GM11168 (cell line): ENCODE results near the gene LEKR1.
"Not testable (repeated sequence)": the region's sequence is repeated elsewhere in the genome, so short reads cannot be mapped to it uniquely, and the experiment has no call there.

Experiments used
- in situ Hi-C: fragments of 300-500 bp; cut with MboI; formaldehyde crosslinking; loops from one replicate; pipeline ENCODE4 v1.12.0; 2022; ENCODE audit warnings: low sequenced_read_pairs; ENCODE audit not compliant: unreplicated experiment

LEKR1 gene

GRCh38 chr3:156888176-156888575 lies 62.0 kb downstream of the LEKR1 start:
- in situ Hi-C loops = no loop called here

GRCh38 chr3:156888576-156888975 lies 62.4 kb downstream of the LEKR1 start:
- in situ Hi-C loops = no loop called here

- in situ Hi-C loops = no loop called here
Observed at GRCh38 chr3:156892701-156893100, 66.5 kb downstream of the LEKR1 start.

GRCh38 chr3:156895374-156895773 lies 69.2 kb downstream of the LEKR1 start:
- in situ Hi-C loops = not testable (repeated sequence)

GRCh38 chr3:156897851-156898250 lies 71.7 kb downstream of the LEKR1 start:
- in situ Hi-C loops = not testable (repeated sequence)

GRCh38 chr3:156898296-156898880 lies 72.2 kb downstream of the LEKR1 start:
- in situ Hi-C loops = no loop called here

- in situ Hi-C loops = no loop called here
Observed at GRCh38 chr3:156899951-156900350, 73.8 kb downstream of the LEKR1 start.

- in situ Hi-C loops = no loop called here
Observed at GRCh38 chr3:156902916-156903315, 76.8 kb downstream of the LEKR1 start.

- in situ Hi-C loops = no loop called here
Observed at GRCh38 chr3:156906275-156906674, 80.1 kb downstream of the LEKR1 start.

- in situ Hi-C loops = no loop called here
Observed at GRCh38 chr3:156908398-156908797, 82.2 kb downstream of the LEKR1 start.

- in situ Hi-C loops = no loop called here
Observed at GRCh38 chr3:156910022-156910421, 83.9 kb downstream of the LEKR1 start.

GRCh38 chr3:156910831-156911230 lies 84.7 kb downstream of the LEKR1 start:
- in situ Hi-C loops = not testable (repeated sequence)

GRCh38 chr3:156914300-156914699 lies 88.1 kb downstream of the LEKR1 start:
- in situ Hi-C loops = not testable (repeated sequence)

GRCh38 chr3:156915372-156915771 lies 89.2 kb downstream of the LEKR1 start:
- in situ Hi-C loops = no loop called here

- in situ Hi-C loops = no loop called here
Observed at GRCh38 chr3:156918746-156919145, 92.6 kb downstream of the LEKR1 start.

- in situ Hi-C loops = no loop called here
Observed at GRCh38 chr3:156919818-156920217, 93.7 kb downstream of the LEKR1 start.

GRCh38 chr3:156920399-156920798 lies 94.2 kb downstream of the LEKR1 start:
- in situ Hi-C loops = no loop called here

- in situ Hi-C loops = no loop called here
Observed at GRCh38 chr3:156923349-156923748, 97.2 kb downstream of the LEKR1 start.

- in situ Hi-C loops = no loop called here
Observed at GRCh38 chr3:156938724-156939123, 112.6 kb downstream of the LEKR1 start.

- in situ Hi-C loops = no loop called here
Observed at GRCh38 chr3:156939315-156939714, 113.2 kb downstream of the LEKR1 start.

GRCh38 chr3:156941311-156941710 lies 115.2 kb downstream of the LEKR1 start:
- in situ Hi-C loops = no loop called here

- in situ Hi-C loops = no loop called here
Observed at GRCh38 chr3:156948402-156949210, 122.5 kb downstream of the LEKR1 start.
